Stomach (tissue), 4 donors: ENCODE results near the gene SMAD1.

Experiments
- CTCF ChIP-seq, 7 experiments: fragments of 450-650 bp in 4 of 7; fragments of 200-600 bp in 3 of 7; sonication (generic) in 3 of 7; IDR thresholded peaks; one replicate each; pipeline ENCODE4 v1.5.1; 2016 to 2019; ENCODE audit warnings: antibody characterized with exemption in 7 of 7, control low read depth in 2 of 7, mild to moderate bottlenecking in 1 of 7
- EP300 ChIP-seq: sonication (generic); formaldehyde crosslinking; IDR thresholded peaks from one replicate; pipeline ENCODE4 v1.6.1; 2017; ENCODE audit warnings: antibody characterized with exemption
- POLR2A ChIP-seq, 4 donors: fragments of 450-650 bp; IDR thresholded peaks; one replicate each; pipeline ENCODE4 v1.6.1; 2016; ENCODE audit warnings: antibody characterized with exemption in 4 of 4, control low read depth in 2 of 4, mild to moderate bottlenecking in 1 of 4, moderate library complexity in 1 of 4
- POLR2AphosphoS5 ChIP-seq, 3 donors: sonication (generic); formaldehyde crosslinking; IDR thresholded peaks; one replicate each; pipeline ENCODE4 v1.6.1; 2016; ENCODE audit warnings: antibody characterized with exemption in 3 of 3

- TF ChIP-seq EP300 (no peak), POLR2A (IDR thresholded peaks at IDR 0.05) (no peak), CTCF (IDR thresholded peaks at IDR 0.05) (no peak), POLR2AphosphoS5 (IDR thresholded peaks at IDR 0.05) (no peak)
These were observed 70.0 kb downstream of the SMAD1 start for GRCh38 chr4:145551660-145552059.
